Measurements from ENCODE around the gene LAMA2. TPM values are rescaled to one million over a fixed set of nuclear protein-coding genes. Genes with fewer than 3 reads are reported as not detected.

The LAMA2 gene
- total RNA-seq = 0.37 and 0.49 TPM in 2 replicates

GRCh38 chr6:128882991-128883611 lies at the start of gene LAMA2:
LAMA2 (plus strand) TSS chr6:128883138; CDS start chr6:128883246, 108 bp downstream.

Measured in airway epithelial cell (primary cell).